Activated naive CD4-positive, alpha-beta T cell treated with anti-CD3 and anti-CD28 coated beads, Interleukin-2, amount 10 ng/mL, durations not matched to agents 7 days and 5 days (primary cell): Measurements from ENCODE around the gene GRID1.

Source experiments
- CTCF ChIA-PET: fragments of 350-600 bp; sonication (Branson Sonifier 250); formaldehyde crosslinking; loops from one replicate; lab custom pipeline; 2021; ENCODE audit warnings: antibody characterized with exemption; lab: Charles Lee
- DNase-seq: peaks from one replicate; pipeline ENCODE4 v3.0.0-alpha.2; 2020
- H3K27ac Mint-ChIP-seq: one replicate; pipeline ENCODE4 v1.8.0; 2021; ENCODE audit warnings: mild to moderate bottlenecking, moderate library complexity, mixed read lengths
- H3K27me3 Mint-ChIP-seq: one replicate; pipeline ENCODE4 v1.8.0; 2021; ENCODE audit warnings: mild to moderate bottlenecking, mixed read lengths
- H3K36me3 Mint-ChIP-seq: one replicate; pipeline ENCODE4 v1.8.0; 2021; ENCODE audit warnings: mixed read lengths
- H3K4me1 Mint-ChIP-seq: one replicate; pipeline ENCODE4 v1.8.0; 2021; ENCODE audit warnings: mixed read lengths
- H3K4me3 Mint-ChIP-seq: one replicate; pipeline ENCODE4 v1.8.0; 2021; ENCODE audit warnings: mild to moderate bottlenecking, moderate library complexity, mixed read lengths
- H3K9me3 Mint-ChIP-seq: one replicate; pipeline ENCODE4 v1.8.0; 2021; ENCODE audit warnings: mixed read lengths

GRID1 gene

DNA sequence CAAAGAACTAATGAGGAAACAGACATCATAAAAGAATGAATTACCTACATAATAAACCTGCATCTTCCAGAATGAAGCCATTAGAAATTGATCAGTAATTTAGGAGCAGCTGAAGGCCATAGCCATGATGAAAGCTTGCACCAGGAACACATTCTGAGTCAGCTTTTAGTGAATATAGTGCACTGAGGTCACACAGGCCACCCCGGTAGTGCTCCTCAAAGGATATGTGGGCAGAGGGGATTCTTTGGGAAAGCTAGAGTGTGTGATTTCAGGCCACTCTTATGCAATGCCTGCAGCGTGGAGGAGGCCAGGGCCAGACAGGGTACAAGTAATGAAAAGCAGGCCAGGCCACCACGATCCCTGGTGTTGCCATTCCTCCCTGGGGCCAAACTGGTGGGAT, 451.9 kb downstream of the GRID1 start:
- Mint-ChIP-seq H3K4me3 (no peak overlapping the region), H3K4me1 (no peaks in the 10 kb centered on the region), H3K9me3 (no peaks in the 10 kb centered on the region), H3K27me3 (peaks cover 9% of the 10 kb centered on the region), H3K36me3 (no peaks in the 10 kb centered on the region), H3K27ac (no peak overlapping the region)
- no peak for DNase-seq
- CTCF ChIA-PET = no interaction called here

DNA sequence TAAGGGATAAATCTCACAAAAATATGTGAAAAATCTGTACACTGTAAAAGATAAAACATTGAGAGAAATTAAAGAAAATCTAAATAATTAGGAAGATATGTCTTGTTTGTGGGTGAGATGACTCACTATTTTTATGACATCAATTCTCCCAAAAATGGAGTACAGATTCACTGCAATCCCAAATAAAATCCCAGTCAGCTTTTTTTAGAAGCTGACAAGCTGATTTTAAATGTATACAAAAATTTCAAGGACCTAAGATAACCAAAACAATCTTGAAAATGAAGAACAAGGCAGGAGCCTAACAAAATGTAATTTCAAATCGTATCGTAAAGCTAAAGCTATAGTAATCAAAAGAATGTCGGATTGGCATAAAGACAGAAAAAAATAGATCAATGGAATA, 458.1 kb downstream of the GRID1 start:
- Mint-ChIP-seq H3K27ac (no peak overlapping the region), H3K4me1 (no peaks in the 10 kb centered on the region), H3K36me3 (no peaks in the 10 kb centered on the region), H3K27me3 (no peaks in the 10 kb centered on the region), H3K4me3 (no peak overlapping the region), H3K9me3 (no peaks in the 10 kb centered on the region)
- CTCF ChIA-PET = no interaction called here
- no peak for DNase-seq

DNA sequence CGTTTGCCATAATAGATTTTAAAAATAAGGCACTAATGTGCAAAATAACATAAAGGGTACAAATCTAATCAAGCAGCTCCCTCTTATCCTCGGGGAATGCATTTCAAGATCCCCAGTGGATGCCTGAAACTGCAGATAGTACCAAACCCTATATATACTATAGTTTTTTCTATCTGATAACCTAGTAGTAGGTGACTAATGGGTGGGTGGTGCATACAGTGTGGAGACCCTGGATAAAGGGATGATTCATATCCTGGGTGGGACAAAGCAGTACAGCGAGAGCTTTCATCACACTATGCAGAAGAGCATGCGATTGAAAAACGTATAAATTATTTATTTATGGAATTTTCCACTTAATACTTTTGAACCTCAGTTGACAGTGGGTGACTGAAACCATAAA, 464.5 kb downstream of the GRID1 start:
- Mint-ChIP-seq H3K27ac (no peak overlapping the region), H3K27me3 (no peaks in the 10 kb centered on the region)
- CTCF ChIA-PET = no interaction called here

DNA sequence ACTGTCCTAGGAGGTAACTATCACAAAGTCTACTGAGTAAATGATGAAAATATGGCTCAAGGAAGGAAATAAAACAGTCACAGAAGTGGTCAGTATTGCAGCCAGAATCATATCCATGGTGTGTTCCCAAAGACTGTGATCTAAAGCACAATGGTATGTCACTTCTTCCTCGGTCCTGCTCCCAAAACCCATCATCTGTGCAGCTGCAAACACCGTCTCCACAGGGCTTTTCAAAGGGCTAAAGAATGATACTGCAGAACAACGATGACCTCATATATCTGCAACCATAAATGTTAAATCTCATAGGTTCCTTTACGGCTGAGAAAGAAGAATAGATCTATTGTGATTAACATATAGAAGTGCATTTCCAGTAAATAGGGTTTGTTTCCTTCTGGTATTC, 465.0 kb downstream of the GRID1 start:
- Mint-ChIP-seq H3K36me3 (no peaks in the 10 kb centered on the region), H3K27me3 (no peaks in the 10 kb centered on the region), H3K4me1 (no peaks in the 10 kb centered on the region), H3K4me3 (no peak overlapping the region), H3K9me3 (no peaks in the 10 kb centered on the region), H3K27ac (no peak overlapping the region)
- CTCF ChIA-PET = no interaction called here
- no peak for DNase-seq

More for the DNA sequence above, 464.5 kb downstream of the GRID1 start:
- DNase-seq = no peak
- no peak overlapping the region for H3K4me3 Mint-ChIP-seq
- no peaks in the 10 kb centered on the region for H3K36me3 Mint-ChIP-seq
- no peaks in the 10 kb centered on the region for H3K4me1 Mint-ChIP-seq
- no peaks in the 10 kb centered on the region for H3K9me3 Mint-ChIP-seq

DNA sequence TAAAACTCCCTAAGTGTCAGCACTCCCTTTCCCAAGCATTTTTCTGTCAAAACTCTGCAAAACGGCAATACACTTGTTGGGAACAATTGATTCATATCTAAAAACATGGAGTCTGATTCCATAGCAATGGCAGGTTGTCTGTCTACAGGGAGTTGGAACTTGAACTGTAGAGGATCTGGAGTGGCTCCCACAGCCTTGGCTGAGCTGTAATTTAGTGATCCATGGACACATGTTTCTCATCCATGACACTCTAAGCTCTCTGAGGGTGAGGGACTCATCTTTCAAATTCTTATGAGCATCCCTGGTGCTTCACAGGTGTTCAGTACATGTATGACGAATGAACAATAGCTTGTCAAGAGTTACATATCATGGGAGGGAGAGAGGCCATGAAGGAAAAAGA, 466.1 kb downstream of the GRID1 start:
- H3K27ac Mint-ChIP-seq = no peak overlapping the region

DNA sequence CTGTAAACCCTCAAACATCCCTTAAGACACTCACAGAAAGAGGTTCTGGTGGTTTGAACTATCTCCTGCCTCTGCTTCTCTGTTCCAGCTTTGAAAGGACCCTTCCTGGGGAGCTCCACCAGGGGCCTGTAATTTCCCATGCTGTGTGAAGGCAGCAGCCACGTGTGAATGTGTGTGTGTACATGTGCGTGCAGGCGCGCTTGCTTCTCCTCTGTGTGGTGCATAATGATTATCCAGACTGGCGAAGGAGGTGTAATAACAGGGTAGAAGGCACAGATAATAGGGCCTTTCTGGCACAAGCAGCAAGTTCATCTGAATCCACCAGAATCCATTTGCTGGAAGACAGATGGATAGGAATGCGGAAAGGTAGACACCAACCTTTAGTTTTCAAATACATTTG, 466.5 kb downstream of the GRID1 start:
- no peaks in the 10 kb centered on the region for H3K27me3 Mint-ChIP-seq
- no peaks in the 10 kb centered on the region for H3K9me3 Mint-ChIP-seq
- H3K4me1 Mint-ChIP-seq = no peaks in the 10 kb centered on the region
- H3K4me3 Mint-ChIP-seq = no peak overlapping the region
- DNase-seq = no peak
- H3K36me3 Mint-ChIP-seq = no peaks in the 10 kb centered on the region
- no peak overlapping the region for H3K27ac Mint-ChIP-seq
- CTCF ChIA-PET = no interaction called here

More for the DNA sequence above, 466.1 kb downstream of the GRID1 start:
- H3K36me3 Mint-ChIP-seq = no peaks in the 10 kb centered on the region
- no peaks in the 10 kb centered on the region for H3K4me1 Mint-ChIP-seq
- H3K27me3 Mint-ChIP-seq = no peaks in the 10 kb centered on the region
- H3K9me3 Mint-ChIP-seq = no peaks in the 10 kb centered on the region
- no peak for DNase-seq
- no peak overlapping the region for H3K4me3 Mint-ChIP-seq
- CTCF ChIA-PET = no interaction called here

DNA sequence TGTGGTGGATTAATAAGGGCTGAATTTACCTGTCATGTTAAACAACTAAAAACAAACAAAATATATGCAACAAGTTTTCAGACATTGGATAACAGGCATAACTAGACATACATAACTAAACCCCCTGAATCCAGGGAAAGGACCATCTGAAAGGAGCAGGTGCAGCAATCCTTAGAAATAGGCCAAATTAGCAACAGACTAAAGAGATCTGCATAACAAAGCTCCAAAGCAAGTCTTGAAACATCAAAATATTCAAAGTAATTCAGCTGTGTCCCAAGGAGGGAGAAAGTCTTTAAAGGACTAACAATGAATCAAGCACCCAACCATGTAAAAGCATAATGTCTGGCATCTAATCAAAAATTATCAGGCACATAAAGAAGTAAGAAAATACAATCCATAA, 475.1 kb downstream of the GRID1 start:
- Mint-ChIP-seq H3K9me3 (no peaks in the 10 kb centered on the region), H3K36me3 (no peaks in the 10 kb centered on the region), H3K27me3 (peaks cover 4% of the 10 kb centered on the region), H3K27ac (no peak overlapping the region), H3K4me3 (no peak overlapping the region), H3K4me1 (no peaks in the 10 kb centered on the region)
- DNase-seq = no peak
- CTCF ChIA-PET = no interaction called here

DNA sequence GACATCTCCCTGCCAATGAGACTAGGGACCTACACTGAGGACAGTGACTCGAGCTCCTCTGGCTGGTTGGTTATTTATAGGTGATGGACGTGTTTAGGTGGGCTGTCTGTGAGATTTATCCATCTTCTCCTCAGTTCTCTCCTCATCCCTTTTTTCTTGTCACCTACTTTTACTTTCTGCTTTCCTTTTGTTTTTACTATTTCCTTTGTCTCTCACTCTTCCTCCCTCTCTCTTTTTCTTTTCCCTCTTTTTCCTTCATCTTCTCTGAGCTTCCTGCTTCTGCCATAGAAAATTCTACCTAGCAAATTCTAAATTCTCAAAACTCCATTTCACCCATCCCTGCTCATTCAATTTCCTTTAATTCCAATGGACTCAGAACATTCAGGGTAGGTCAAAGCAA, 478.0 kb downstream of the GRID1 start:
- no peak for DNase-seq
- Mint-ChIP-seq H3K4me3 (no peak overlapping the region), H3K9me3 (no peaks in the 10 kb centered on the region), H3K4me1 (no peaks in the 10 kb centered on the region), H3K27ac (no peak overlapping the region), H3K27me3 (peaks cover 4% of the 10 kb centered on the region), H3K36me3 (no peaks in the 10 kb centered on the region)
- CTCF ChIA-PET = no interaction called here

DNA sequence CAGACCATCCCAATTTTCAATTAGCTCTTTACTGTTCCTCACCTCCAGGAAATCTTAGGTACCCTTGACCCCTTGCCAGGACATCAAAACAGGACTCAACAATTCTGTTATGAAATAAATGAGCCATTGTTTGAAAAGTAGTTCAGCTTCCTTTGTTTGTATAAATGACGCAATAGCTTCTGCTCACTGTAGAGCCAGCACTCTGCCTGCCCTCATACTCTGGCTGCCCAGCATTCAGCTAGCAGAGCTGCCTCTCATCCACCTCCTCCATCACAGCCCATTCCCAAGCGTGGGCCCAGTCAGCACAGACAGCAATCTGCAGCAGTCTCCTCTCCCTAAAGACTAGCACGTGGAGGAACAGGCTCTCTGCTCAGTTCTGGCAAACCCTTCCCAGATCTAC, 478.6 kb downstream of the GRID1 start:
- Mint-ChIP-seq H3K4me1 (no peaks in the 10 kb centered on the region), H3K9me3 (no peaks in the 10 kb centered on the region), H3K27me3 (peaks cover 4% of the 10 kb centered on the region), H3K4me3 (no peak overlapping the region), H3K36me3 (no peaks in the 10 kb centered on the region), H3K27ac (no peak overlapping the region)
- CTCF ChIA-PET = no interaction called here
- DNase-seq = no peak

DNA sequence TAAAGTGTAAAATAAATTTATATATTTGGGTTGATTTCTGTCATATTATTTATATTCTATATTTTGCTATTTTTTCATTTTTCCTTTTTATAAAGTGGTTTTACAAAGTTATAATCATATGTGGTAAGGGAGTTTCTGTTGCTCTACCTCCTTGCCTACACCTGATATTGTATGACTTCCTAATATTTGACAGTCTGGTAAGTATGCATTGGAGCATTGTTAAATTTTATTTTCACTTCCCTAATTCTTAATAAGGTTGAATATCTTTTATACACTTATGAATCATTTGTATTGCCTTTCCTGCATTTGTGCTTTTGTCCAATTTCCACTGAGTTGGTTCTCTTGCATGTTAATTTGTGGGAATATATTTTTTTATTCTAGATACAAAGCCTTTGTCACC, 492.4 kb downstream of the GRID1 start:
- H3K27ac Mint-ChIP-seq = no peak overlapping the region
- H3K27me3 Mint-ChIP-seq = peaks cover 6% of the 10 kb centered on the region
- H3K4me1 Mint-ChIP-seq = no peaks in the 10 kb centered on the region
- no peak overlapping the region for H3K4me3 Mint-ChIP-seq
- DNase-seq = no peak
- CTCF ChIA-PET = no interaction called here
- no peaks in the 10 kb centered on the region for H3K36me3 Mint-ChIP-seq
- H3K9me3 Mint-ChIP-seq = no peaks in the 10 kb centered on the region

DNA sequence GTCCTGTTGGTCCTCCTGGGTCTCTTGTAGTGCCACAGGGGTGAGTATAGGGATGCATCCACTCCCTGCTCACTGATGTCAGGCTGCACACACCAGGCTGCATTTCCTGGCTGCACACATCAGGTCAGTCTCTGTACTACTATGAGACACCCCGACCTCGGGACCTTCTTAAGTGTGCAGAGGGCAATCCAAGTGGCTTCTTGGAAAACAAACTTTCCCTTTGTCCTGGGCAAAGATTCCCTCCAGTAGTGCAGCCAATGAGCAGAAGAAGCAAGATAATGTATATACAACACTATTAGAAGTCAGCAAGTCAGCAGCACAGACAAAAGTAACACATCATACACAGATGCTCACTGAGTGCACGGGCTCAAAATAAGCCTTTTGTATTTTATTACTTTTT, 493.5 kb downstream of the GRID1 start:
- CTCF ChIA-PET = no interaction called here
- DNase-seq = no peak
- no peaks in the 10 kb centered on the region for H3K36me3 Mint-ChIP-seq
- H3K4me3 Mint-ChIP-seq = no peak overlapping the region
- no peak overlapping the region for H3K27ac Mint-ChIP-seq
- no peaks in the 10 kb centered on the region for H3K9me3 Mint-ChIP-seq
- peaks cover 6% of the 10 kb centered on the region for H3K27me3 Mint-ChIP-seq
- no peaks in the 10 kb centered on the region for H3K4me1 Mint-ChIP-seq

DNA sequence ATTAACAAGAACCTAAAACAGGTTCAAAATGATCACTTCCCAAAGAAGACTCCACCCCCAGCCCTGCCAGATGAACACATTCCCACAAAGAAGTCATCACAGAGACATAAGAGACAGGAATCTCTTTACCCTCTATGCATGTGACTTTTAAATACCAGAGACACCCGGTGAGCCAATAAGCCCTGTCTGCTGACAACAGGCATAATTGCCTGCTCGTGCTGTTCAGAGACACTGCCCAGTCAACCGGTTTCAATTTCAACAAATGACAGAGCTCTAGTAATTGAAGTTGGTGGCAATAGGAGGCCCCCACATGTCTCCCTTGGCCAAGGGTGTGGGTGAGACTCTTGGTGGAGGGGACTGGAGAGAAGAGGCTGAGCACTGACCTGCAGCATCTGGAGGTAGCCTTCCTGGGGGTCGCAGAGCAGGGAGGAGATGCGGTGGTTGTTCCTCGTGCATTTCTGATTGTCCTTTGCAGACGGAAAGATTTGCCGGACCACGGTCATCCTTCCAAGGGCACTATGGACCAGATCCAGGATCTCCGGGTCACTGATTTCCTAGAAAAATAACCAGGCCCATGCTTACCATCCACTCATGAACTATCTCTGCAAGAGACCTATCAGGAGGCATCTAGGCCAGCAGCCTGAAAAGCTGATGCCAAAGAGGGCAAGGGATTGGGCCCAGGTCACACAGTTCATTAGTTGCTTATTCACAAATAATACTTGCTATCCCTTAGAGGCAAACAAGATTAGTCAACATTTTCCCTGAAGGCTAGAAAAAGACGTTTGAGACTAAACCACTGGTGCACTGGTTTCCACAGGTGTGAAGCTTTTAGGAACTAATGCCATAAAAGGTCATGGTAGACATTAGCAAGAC, 497.7 kb downstream of the GRID1 start:
- Mint-ChIP-seq H3K27me3 (peaks cover 11% of the 10 kb centered on the region), H3K4me1 (no peaks in the 10 kb centered on the region), H3K36me3 (no peaks in the 10 kb centered on the region), H3K27ac (no peak overlapping the region), H3K4me3 (no peak overlapping the region), H3K9me3 (no peaks in the 10 kb centered on the region)
- CTCF ChIA-PET = no interaction called here
- DNase-seq = no peak

DNA sequence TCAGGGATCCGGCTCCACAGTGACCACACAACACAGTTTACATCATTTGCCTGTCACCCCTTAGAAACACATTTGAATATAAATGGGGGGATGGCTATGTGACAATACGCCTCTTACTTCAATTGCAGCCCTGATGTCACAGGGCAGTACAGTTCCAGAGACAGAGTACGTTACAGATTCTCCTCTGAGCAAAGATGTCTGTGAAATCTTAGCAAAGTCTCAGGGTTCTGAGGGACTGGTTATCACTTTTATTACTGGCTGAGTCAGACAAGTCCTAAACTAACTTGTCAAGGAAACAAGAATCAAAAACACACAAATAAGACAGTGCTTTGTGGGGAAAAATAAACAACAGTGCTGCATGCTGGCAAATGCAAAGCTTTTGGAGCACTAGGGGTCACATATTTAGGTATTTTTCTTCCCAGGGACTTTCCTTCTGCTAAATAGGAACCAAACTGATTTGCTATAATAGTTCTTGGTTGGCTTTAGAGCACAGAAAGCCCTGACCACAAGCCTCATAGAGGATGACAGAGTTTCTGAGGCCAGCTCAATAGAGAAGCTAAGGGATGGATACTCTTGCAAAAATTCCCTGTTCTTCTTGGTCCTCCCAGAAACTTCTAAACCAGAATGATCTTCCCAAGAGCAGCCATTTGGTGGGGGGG, 501.6 kb downstream of the GRID1 start:
- Mint-ChIP-seq H3K36me3 (no peaks in the 10 kb centered on the region), H3K4me3 (no peak overlapping the region), H3K27me3 (peaks cover 5% of the 10 kb centered on the region), H3K9me3 (no peaks in the 10 kb centered on the region), H3K4me1 (no peaks in the 10 kb centered on the region), H3K27ac (no peak overlapping the region)
- DNase-seq = no peak
- CTCF ChIA-PET = interaction anchor here (0.6 kb wide), 1 partner anchor 1250 kb away, joined by 3 read pairs; no protein-coding TSS in a partner anchor

DNA sequence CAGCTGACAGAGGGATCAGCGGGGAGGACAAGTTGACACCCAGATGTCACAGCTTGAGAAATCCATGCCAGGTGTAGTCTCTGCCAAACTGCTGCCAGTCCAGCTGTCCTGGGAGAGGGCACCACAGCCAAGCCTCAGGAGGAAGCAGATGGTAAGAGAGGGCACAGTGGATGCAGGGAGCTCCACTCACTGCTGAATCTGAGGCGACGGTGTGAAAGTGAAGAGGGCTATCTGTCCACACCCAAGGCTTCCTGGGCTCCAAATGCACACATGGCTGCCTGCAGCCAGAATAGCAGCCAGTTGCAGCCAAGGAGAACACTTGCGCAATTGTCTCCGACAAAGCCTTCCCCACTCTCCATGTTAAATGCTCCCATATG, 502.4 kb downstream of the GRID1 start:
- Mint-ChIP-seq H3K4me3 (no peak overlapping the region), H3K36me3 (no peaks in the 10 kb centered on the region), H3K4me1 (no peaks in the 10 kb centered on the region), H3K27ac (no peak overlapping the region), H3K9me3 (no peaks in the 10 kb centered on the region), H3K27me3 (peaks cover 5% of the 10 kb centered on the region)
- no peak for DNase-seq
- CTCF ChIA-PET = interaction anchor here (0.6 kb wide), 1 partner anchor 12 kb away, joined by 4 read pairs; no protein-coding TSS in a partner anchor
